ENCODE measurements around the gene PUM1. TPM values are rescaled to one million over a fixed set of nuclear protein-coding genes. Genes with fewer than 3 reads are reported as not detected.

The PUM1 gene
- total RNA-seq, 2 donors from 2014 or later: 207 to 210 TPM

GRCh38 chr1:30966690-30967369 lies 98.7 kb downstream of the PUM1 start:
- Histone ChIP-seq H3K4me1 (ENCODE audit: control insufficient read depth, insufficient read depth, low read length) (no peaks in the 10 kb centered on the region), H3K27ac (ENCODE audit: low read depth, low read length) (no peak overlapping the region), H3K9ac (ENCODE audit: extremely low read depth, low read length, poor library complexity, severe bottlenecking) (no peak overlapping the region), H3K27me3 (ENCODE audit: control insufficient read depth, insufficient read depth, low read length, poor library complexity, severe bottlenecking) (no peaks in the 10 kb centered on the region), H3K4me3 (ENCODE audit: low read length) (no peak overlapping the region), H3K9me3 (ENCODE audit: control insufficient read depth, low read length) (no peaks in the 10 kb centered on the region), H3K36me3 (ENCODE audit: control insufficient read depth, insufficient read depth, low read length) (peaks cover 96% of the 10 kb centered on the region)
- H3K27ac Mint-ChIP-seq: peak overlapping the region; percentile 72
- no peaks in the 10 kb centered on the region for H3K9me3 Mint-ChIP-seq
- 87 to 92% methylated on average over 5 to 8 of the region's 8 CpGs for WGBS, 2 experiments (ENCODE audit: insufficient coverage in 1 of 2, insufficient read length in 1 of 2)
- H3K4me3 Mint-ChIP-seq: no peak overlapping the region
- peaks cover 95% of the 10 kb centered on the region for H3K36me3 Mint-ChIP-seq (ENCODE audit: low read depth)
- no peak for TF ChIP-seq CTCF (conservative IDR thresholded peaks at IDR 0.05)
- peaks cover 3% of the 10 kb centered on the region for H3K4me1 Mint-ChIP-seq
- no peaks in the 10 kb centered on the region for H3K27me3 Mint-ChIP-seq (ENCODE audit: insufficient read depth)
- no peak for DNase-seq

GRCh38 chr1:30965924-30966599 lies 99.5 kb downstream of the PUM1 start:
- H3K36me3 ChIP-seq (ENCODE audit: control insufficient read depth, insufficient read depth, low read length): peaks cover 95% of the 10 kb centered on the region
- no peak overlapping the region for H3K9ac ChIP-seq (ENCODE audit: extremely low read depth, low read length, poor library complexity, severe bottlenecking)
- H3K27ac ChIP-seq (ENCODE audit: low read depth, low read length): no peak overlapping the region
- WGBS, 2 experiments (ENCODE audit: insufficient coverage in 1 of 2, insufficient read length in 1 of 2): 97 to 98% methylated on average over 4 to 8 of the region's 8 CpGs
- H3K27me3 ChIP-seq (ENCODE audit: control insufficient read depth, insufficient read depth, low read length, poor library complexity, severe bottlenecking): no peaks in the 10 kb centered on the region
- no peaks in the 10 kb centered on the region for H3K4me1 ChIP-seq (ENCODE audit: control insufficient read depth, insufficient read depth, low read length)
- DNase-seq: no peak
- H3K9me3 ChIP-seq (ENCODE audit: control insufficient read depth, low read length): no peaks in the 10 kb centered on the region
- H3K4me3 Mint-ChIP-seq: no peak overlapping the region
- no peaks in the 10 kb centered on the region for H3K27me3 Mint-ChIP-seq (ENCODE audit: insufficient read depth)
- H3K9me3 Mint-ChIP-seq: no peaks in the 10 kb centered on the region
- peaks cover 93% of the 10 kb centered on the region for H3K36me3 Mint-ChIP-seq (ENCODE audit: low read depth)
- no peak overlapping the region for H3K4me3 ChIP-seq (ENCODE audit: low read length)
- no peak for TF ChIP-seq CTCF (conservative IDR thresholded peaks at IDR 0.05)
- H3K27ac Mint-ChIP-seq: no peak overlapping the region
- H3K4me1 Mint-ChIP-seq: peaks cover 3% of the 10 kb centered on the region

- Histone ChIP-seq H3K9ac (ENCODE audit: extremely low read depth, low read length, poor library complexity, severe bottlenecking) (no peak overlapping the region), H3K36me3 (ENCODE audit: control insufficient read depth, insufficient read depth, low read length) (peaks cover 93% of the 10 kb centered on the region), H3K27me3 (ENCODE audit: control insufficient read depth, insufficient read depth, low read length, poor library complexity, severe bottlenecking) (no peaks in the 10 kb centered on the region), H3K9me3 (ENCODE audit: control insufficient read depth, low read length) (no peaks in the 10 kb centered on the region), H3K4me3 (ENCODE audit: low read length) (no peak overlapping the region), H3K27ac (ENCODE audit: low read depth, low read length) (no peak overlapping the region), H3K4me1 (ENCODE audit: control insufficient read depth, insufficient read depth, low read length) (no peaks in the 10 kb centered on the region)
- 88 to 94% methylated on average over 6 to 7 of the region's 7 CpGs for WGBS, 2 experiments (ENCODE audit: insufficient coverage in 1 of 2, insufficient read length in 1 of 2)
- TF ChIP-seq CTCF (conservative IDR thresholded peaks at IDR 0.05): no peak
- DNase-seq: no peak
- Mint-ChIP-seq H3K27ac (no peak overlapping the region), H3K36me3 (ENCODE audit: low read depth) (peaks cover 91% of the 10 kb centered on the region), H3K9me3 (no peaks in the 10 kb centered on the region), H3K4me1 (peaks cover 3% of the 10 kb centered on the region), H3K27me3 (ENCODE audit: insufficient read depth) (no peaks in the 10 kb centered on the region), H3K4me3 (no peak overlapping the region)
Observed at GRCh38 chr1:30964706-30965105, 100.8 kb downstream of the PUM1 start.
